ENCODE data around the gene DOHH.

Gene DOHH

DNA sequence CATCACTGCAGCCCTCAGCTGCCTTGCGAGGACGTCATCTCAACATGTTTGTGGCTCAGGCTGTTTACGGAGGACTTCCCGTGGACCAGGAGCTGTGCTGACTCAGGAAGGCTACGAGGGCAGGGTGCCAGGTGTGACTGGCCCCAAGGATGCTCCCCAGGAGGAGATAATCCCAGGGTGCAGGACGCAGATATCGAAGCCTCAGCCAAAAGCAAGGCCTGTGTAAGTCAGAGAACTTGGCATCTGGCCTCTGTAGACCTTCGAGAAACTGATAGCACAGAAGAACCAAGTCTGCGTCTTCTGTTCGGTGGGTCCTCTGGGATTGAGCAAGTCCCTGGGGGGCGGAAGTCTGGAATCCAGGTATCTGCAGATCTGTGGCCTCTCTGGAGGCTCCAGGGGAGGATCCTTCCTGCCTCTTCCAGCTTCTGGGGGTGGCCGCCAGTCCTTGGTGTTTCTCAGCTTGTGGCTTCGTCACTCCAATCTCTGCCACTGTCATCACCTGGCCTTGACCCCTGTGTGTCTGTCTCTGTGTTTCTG, 2.6 kb upstream of the DOHH start:
- DNase-seq (ENCODE audit: low read depth in 3 of 3), result no peak

DNA sequence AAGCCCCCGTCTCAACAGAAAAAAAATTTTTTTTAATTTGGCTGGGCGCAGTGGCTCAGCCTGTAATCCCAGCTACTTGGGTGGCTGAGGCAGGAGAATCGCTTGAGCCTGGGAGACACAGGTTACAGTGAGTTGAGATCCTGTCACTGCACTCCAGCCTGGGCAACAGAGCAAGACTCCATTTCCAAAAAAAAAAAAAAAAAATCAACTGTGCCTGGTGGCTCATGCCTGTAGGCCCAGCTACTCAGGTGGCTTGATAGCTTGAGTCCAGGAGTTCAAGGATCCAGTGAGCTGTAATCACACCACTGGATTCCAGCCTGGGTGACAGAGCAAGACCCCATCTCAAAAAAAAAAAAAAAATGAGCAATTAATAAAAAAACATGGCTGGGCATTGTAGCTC, 1.3 kb upstream of the DOHH start:
- no peak for DNase-seq (ENCODE audit: low read depth in 3 of 3)

DNA sequence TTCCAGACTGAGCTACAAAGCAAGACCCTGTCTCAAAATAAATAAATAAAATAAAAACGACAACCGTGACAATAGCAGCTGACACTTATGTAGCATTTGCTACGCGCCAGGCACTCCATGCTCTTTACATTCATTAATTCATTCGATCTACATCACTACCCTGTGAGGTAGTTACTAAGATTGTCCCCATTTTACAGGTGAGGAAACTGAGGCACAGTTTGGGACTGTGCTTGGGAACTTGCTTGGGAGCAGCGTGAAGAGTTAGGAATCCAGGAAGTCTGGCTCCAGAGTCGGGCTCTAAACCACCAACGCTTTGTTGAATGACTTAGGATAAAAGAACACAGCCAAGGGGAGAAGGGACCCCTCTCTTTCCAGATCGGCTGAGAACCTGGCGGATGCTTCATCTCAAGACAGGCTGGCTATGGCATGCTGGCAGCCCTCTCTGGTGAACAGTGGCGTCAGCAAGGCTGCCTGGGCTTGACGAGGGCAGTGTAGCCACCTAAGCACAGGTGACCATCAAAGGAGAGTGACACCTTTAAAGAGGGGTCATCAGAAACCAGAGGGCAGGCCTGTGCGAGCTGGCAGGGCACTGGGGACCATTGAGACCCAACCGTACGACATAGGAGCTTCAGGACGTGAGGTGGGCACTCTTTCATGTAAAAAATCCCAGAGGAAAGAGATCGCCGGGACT, 591 bp downstream of the DOHH start:
- no peak for DNase-seq (ENCODE audit: low read depth in 3 of 3)

DNA sequence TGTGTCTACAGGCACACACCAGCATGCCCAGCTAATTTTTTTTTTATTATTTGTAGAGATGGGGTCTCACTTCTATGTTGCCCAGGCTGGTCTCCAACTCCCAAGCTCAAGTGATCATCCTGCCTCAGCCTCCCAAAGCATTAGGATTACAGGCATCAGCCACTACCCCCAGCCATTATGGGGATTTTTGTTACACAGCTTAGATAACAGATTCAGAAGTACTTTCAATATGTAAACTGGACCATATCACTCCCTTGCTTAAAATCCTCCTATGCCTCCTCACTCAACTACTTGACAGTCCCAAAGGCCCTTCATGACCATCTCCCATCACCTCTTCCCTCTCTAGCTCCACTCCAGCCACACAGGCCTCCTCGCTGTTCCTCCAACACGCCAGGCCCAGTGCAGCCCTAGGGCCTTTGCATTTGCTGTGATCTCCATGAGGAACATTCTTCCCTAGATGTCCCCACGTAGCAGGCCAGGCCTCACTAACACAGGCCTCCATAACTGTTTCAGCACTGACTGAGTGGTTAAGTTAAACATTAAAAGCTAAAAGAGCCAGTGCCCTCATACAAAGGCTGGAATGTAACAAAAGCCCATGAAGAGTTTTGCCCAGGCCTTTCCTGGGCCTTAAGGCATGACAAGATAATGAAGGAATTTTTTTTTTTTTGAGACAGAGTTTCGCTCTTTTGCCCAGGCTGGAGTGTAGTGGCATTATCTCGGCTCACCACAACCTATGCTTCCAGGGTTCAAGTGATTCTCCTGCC, 2.5 kb downstream of the DOHH start:
- no peak for DNase-seq (ENCODE audit: low read depth in 3 of 3)

DNA sequence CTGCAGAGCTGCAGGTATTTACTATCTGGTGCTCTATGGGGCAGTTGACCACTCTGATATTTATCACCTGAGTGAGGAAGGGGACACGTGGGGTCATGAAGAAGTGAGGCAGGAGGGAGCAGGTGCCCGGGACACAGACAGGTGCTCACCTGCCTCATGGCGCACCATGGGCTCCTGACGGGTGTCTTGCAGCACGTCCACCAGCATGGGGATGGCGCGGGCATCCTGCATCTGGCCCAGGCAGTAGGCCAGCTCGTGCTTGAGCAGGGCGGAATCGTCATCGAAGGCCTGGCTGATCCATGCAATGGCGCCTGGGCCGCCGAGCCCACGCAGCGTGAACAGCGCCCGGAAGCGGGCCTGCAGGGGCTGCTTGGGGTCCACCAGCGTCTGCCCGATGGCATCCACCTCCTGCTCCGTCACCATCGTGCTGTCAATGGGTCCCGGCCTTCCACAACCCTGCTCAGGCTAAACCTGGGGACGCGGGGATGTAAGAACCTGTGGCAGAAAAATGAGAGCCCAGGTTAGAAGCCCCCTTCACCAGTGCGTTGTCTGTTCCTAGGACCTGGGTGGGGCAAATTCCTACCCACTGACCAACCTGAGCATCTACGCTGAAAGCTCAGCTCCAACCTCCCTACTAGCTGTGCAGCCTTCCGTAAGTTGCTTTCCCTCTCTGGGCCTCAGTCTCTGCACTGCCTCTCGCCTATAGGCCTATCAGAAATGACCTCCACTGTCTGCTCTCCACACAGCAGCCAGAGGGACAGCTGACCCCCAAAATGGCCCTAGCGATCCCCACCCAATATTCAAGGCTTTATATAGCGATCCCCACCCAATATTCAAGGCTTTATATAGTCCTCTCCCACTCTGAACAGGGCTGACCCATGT, 3.8 kb downstream of the DOHH start:
- DNase-seq (ENCODE audit: low read depth in 3 of 3), result no peak

DNA sequence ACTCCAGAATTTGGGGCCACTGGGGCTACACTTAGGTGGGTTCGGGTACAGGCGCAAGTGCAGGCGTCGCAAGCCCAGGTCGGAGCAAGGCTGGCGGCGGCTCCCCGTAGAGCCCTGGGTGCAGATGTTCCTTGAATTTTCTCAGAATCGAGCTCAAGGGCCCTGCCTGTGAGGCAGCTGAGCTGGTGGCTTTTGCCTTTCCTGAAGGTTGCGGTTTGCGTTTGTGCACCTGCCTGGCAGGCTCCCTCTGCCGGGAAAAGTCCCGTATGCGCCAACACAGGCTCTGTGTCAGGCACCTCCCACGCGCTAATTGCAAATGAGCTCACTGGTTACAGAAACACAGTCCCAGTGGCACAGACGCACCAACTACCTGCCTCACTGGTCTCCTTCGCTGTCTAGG, 5.9 kb downstream of the DOHH start:
- peak in 2 of 3 donors; percentile 47 to 63 for DNase-seq (ENCODE audit: low read depth in 3 of 3)

DNA sequence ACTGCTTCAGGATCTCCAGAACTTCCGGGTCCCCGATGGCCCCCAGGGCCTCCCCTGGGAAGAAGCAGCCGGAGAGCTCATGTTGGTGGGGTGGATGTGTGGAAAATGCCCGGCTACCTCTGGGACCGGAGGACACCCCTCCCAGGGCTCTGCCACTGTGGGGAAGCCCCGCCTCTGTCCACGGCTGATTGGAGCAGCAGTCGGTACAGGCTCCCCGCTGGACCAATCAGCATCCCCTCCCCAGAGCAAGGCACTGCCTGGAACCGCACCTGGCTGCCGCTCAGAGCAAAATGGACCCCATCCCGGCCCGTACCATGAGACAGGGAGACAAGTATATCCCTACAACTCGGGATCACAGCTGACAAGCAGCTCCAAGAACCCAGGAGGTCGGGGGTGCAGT, 6.4 kb downstream of the DOHH start:
- DNase-seq (ENCODE audit: low read depth in 3 of 3), result no peak

DNA sequence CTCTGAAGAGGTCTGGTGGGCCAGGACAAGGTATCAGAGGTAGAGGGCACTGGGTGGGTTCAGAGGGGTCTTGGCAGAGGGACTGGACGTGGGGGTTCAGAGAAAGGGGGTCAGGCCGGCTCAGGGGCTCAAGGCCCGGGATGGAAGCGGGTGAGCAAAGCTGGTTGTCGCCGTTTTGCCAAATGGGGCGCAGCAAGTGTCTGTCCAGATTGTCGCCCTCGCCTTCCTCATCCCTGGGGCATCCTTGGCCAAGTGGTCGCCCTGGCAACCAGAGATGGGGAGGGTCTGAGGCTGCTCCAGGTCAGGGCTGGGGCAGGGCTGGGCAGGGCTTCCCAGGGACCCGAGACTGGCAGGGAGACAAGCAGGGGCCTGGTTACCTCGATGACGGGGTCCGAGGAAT, 6.8 kb downstream of the DOHH start:
- DNase-seq (ENCODE audit: low read depth in 3 of 3), result no peak

DNA sequence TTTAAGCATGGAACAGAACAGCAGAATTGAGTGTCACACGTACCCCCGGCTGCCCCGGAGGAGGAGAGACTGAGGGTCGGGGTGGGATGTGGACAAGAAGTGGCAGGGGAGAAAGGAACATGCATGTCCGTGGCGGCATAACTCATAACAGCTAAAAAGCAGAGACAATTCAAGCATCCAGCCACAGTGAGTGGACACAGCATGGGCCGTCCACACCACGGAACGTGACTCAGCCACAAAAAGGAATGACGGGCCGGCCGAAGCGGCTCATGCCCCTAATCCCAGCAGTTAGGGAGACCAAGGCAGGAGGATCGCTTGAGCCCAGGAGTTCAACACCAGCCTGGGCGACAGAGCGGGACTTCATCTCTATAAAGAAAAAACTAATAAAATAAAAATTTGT, 7.6 kb downstream of the DOHH start:
- no peak for DNase-seq (ENCODE audit: low read depth in 3 of 3)

DNA sequence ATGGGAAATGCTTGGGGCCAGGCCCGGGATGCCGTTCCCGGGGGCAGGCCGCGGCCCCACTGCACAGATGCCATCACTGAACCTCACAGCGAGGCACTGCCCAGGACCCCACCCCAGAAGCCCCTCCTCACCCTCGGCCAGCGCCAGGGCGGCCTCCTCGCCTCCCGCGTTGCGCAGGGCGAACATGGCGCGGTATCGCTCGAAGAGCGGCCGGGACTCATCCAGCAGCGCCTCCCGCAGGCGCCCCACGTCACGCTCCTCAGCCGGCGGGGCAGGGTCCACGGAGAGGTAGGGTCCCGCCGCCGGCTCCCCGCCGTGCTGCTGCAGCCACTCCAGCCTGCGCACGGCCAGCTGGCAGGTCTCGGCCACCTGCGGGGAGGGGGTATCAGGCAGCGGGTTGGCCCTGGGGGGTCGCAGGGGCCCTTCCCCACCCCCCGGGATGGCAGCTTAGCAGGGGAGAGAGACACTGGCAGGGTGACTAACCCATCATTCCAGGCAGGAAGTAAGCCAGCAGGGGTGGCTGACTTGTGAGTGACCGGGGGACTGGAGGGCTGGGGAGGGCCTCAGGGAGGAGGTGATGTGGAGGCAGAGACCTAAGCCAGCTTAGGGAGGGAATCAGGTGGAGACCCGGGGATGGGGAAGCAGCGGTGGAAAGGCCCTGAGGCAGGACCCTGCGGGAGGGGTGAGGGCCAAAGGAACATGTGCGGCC, 8.2 kb downstream of the DOHH start:
- no peak for DNase-seq (ENCODE audit: low read depth in 3 of 3)

DNA sequence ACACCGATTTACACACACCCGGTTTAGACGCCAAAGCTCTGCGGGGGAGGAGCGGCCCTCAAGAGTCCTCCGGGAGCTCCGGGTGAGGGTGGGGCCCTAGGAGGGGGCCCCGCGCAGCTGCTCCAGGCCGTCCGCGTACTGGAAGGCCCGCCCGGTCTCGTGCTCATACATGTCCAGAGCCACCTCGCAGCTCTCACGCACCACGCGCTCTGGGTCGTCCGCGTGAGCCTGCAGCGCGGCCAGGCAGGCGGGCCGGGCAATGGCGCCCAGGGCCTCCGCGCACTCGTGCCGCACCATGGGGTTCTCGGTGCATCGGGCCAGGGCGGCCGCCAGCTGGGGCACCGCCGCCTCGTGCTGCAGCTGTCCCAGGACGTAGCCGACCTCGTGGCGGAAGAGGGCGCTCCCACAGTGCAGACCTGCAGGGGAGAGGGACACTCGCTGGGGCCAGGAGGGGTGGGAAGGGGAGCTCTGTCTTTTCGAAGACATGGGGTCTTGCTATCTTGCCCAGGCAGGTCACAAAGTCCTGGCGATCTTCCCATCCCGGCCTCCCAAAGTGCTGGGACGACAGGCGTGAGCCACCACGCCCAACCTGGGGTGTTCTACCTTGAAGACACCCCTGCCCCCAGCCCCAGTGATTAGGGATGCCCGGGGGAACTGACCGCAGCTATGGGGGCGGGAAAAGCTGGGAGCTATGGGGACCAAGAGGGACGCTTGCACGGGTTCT, 8.9 kb downstream of the DOHH start:
- DNase-seq (ENCODE audit: low read depth in 3 of 3), result no peak

DNA sequence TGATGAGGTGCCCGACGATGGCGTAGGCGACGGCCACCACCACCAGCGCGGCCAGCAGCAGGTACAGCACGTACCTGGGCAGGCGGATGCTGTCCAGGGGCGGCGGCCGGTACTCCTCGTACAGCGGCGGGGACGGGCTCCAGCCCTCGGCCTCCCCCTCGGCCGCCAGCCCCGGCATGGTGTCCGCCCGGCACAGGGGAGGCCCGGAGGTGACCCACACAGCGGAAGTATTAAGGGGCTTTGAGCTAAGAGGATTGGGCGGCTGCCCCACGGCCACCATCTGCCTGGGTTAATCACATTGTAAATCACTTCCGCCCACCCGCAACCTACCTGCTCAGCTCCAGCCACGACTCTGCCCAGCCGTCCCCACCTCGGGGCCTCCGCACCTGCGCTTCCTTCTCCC, 17.2 kb downstream of the DOHH start, which contains the start of gene SMIM44:
SMIM44 (minus strand) TSS at position 216 of the 403 bp plus-strand sequence; CDS start at position 178, 38 bp downstream.
- no peak for DNase-seq (ENCODE audit: low read depth in 3 of 3)

DNA sequence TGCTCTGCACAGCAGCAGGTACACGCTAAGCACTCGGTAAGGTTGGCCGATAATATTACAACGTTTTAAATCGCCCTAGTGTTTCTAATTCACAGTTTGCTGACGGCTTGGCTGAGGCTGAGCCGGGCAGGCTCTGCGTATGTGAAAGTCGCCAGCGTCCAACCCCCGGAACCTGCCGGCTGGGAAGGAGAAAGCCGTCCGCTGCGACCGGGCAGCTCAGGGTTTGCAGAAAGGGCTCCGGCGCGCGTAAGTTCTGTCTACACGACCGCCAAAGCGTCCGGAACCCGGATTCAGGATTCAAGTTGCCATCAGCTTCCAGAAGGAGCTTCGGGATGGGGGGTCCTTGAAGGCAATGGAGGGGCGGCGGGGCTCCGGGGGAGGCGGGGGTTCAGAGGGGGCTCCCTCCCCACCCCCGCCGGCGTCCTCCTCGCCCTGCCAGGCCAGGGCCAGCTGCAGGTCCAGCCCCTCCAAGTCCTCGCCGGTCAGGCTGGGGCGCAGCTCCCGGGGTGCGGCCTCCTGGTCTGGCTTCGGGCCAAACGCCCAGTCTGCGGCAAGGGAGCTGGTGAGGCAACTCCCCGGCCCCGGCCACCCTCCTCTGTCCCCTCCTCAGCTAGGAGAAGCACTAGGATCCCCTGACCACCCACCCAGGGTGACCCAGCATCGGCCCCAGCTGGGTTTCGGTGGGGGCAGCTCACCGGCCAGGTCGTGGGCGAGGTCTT, 17.8 kb downstream of the DOHH start:
- no peak for DNase-seq (ENCODE audit: low read depth in 3 of 3)

DNA sequence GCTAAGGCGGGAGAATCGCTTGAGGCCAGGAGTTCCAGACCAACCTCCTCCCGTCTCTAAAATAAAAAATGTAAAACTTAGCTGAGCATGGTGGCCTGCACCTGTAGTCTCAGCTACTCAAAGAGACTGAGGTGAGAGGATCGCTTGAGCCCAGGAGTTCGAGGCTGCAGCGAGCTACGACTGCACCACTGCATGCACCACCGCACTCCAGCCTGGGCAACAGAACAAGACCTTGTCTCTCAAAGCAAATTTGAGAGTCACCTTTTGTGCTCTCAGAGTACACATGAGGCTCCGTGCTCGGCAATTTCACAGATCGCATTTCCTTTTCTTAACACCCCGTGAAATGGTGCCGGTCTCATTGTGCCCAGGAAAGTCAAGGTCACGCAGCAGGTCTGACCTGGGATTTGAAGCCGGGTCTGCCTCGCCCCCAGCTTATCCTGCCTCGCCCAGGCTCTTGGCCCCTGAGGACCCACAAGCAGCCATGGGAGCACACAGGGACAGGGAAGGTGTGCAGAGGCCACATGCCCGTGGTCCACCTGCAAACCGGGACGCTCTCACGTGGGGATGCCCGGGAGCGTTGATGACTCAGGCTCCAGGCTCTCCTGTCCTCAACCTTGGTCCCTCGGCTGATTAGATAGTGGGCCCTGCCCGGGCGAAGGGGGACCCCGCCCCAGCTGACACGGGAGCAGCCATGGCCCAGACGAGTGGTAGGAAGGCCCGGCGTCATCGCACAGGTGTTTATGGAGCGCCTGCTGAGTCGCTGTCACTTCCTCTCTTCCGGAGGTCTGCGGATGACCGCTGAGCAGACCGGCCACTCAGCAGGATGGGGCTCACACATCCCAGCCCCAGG, 19.0 kb downstream of the DOHH start:
- no peak for DNase-seq (ENCODE audit: low read depth in 3 of 3)

DNA sequence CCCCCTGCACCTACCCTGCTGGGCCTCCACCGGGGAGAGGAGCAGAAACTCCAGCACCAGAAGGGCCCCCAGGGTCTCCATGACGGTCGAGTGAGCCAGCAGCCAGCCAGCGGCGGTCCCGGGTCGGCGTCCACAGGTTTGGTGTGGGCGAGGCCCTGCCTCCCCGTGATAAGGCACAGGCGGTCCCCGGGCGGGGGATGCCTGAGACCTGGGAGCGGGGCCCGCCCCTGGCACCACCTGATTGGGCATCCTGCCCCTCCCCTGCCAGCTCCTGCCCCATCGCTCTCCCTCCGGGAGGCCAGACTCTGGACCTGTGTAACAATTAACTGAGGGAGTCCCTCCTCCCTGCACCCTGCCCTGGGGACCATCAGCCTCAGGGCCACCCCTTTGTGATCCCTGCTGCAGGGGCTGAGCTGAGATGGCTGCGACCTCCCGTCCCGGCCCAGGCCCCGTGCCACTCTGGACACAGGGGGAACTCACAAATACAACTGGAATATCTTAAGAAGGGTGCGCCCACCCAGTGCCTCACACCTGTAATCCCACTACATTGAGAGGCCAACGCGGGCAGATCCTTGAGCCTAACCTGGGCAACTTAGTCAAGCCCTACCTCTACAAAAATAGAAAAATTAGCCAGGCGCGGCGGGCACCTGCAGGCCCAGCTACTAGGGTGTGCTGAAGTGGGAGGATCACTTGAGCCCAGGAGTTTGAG, 19.9 kb downstream of the DOHH start, which contains the start of gene SMIM24:
SMIM24 (minus strand) TSS at position 143 of the 709 bp plus-strand sequence; CDS start at position 81, 62 bp downstream.
- DNase-seq (ENCODE audit: low read depth in 3 of 3), result no peak

DNA sequence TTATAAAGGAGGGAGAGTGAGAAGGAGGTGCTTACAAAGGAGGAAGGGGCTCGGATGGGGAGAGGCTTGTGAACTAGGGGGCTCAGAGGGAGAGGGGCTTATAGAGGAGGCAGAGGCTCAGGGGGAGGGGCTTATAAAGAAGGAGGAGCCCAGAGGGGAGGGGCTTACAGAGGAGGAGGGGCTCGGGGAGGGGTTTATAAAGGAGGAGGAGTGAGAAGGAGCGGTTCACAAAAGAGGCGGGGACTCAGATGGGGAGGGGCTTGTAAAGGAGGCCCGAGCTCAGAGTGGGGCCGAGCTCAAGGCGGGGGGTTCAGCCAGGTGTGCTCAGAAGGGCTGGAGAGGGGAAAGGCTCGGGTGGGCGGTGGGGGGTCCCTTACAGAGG, 20.6 kb downstream of the DOHH start:
- no peak for DNase-seq (ENCODE audit: low read depth in 3 of 3)

DNA sequence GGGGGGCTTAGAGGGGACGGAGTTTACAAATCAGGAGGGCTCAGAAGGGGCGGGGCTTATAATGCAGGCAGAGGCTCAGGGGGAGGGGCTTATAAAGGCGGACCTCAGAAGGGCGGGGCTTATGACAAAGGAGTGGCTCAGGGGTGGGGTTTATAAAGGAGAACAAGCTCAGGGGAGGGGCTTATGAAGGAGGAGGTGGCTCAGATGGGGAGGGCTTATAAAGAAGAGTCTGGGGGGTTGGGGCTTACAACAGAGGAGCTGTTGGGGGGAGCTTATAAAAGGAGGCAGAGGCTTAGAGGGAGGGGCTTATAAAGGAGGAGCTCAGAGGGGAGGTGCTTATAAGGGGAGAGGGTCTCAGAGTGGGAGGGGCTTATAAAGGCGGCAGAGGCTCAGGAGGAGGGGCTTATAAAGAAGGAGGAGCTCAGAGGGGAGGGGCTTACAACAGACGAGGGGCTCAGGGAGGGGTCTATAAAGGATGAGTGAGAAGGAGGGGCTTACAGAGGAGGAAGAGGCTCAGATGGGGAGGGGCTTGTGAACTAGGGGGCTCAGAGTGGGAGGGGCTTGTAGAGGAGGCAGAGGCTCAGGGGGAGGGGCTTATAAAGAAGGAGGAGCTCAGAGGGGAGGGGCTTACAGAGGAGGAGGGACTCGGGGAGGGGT, 21.2 kb downstream of the DOHH start:
- DNase-seq (ENCODE audit: low read depth in 3 of 3), result peak in 1 of 3 donors; percentile 41
